Measurements from ENCODE around the gene CERS2. TPM values are rescaled to one million over a fixed set of nuclear protein-coding genes. Genes with fewer than 3 reads are reported as not detected.
A peak's percentile ranks its signal among the peaks of the same experiment; 100 is the strongest.

Gene CERS2
- total and polyA plus RNA-seq, 2 of the 13 experiments (the other 11 are each of a cell fraction or from before 2014, with no cell fraction given) = 269 to 298 TPM

- TF ChIP-seq CEBPG (CRISPR knock-in tag; IDR thresholded peaks at IDR 0.05) (0 out of 2 replicates have a peak, but pooled peaks have one; percentile 6), ZNF7 (CRISPR knock-in tag; IDR thresholded peaks at IDR 0.05) (no peak), ZNF691 (CRISPR knock-in tag; IDR thresholded peaks at IDR 0.05; ENCODE audit: borderline replicate concordance, low read depth) (peak; percentile 75; the same call in 1 of the 2 replicates), ZNF782 (CRISPR knock-in tag; IDR thresholded peaks at IDR 0.05; ENCODE audit: borderline replicate concordance) (peak; percentile 30; the same call in 1 of the 2 replicates), CCAR2 (optimal IDR thresholded peaks at IDR 0.05; ENCODE audit: low read depth, low read length) (peak; percentile 43), UBTF (CRISPR knock-in tag; IDR thresholded peaks at IDR 0.05) (peak; percentile 56; the same call in 1 of the 2 replicates), GABPB1 (CRISPR knock-in tag; IDR thresholded peaks at IDR 0.05) (peak; percentile 48), SALL1 (CRISPR knock-in tag; IDR thresholded peaks at IDR 0.05) (peak; percentile 83), SSRP1 (CRISPR knock-in tag; IDR thresholded peaks at IDR 0.05) (0 out of 2 replicates have a peak, but pooled peaks have one; percentile 47), MTA3 (CRISPR knock-in tag; IDR thresholded peaks at IDR 0.05) (no peak), BCL6 (CRISPR knock-in tag; IDR thresholded peaks at IDR 0.05) (peak; percentile 74), TCF7L2 (IDR thresholded peaks at IDR 0.05; ENCODE audit: low read depth, low read length) (no peak), SPEN (CRISPR knock-in tag; IDR thresholded peaks at IDR 0.05; ENCODE audit: low read depth) (peak; percentile 80), ZNF768 (CRISPR knock-in tag; IDR thresholded peaks at IDR 0.05) (peak; percentile 70), MED1 (CRISPR knock-in tag; IDR thresholded peaks at IDR 0.05) (peak; percentile 73; the same call in 1 of the 2 replicates), THRA (CRISPR knock-in tag; IDR thresholded peaks at IDR 0.05; ENCODE audit: borderline replicate concordance) (peak; percentile 95), ZNF20 (CRISPR knock-in tag; IDR thresholded peaks at IDR 0.05) (no peak), RARA (CRISPR knock-in tag; IDR thresholded peaks at IDR 0.05) (peak; percentile 93), POLR2AphosphoS5 (IDR thresholded peaks at IDR 0.05; ENCODE audit: low read depth, low read length) (peak; percentile 53), XRCC5 (optimal IDR thresholded peaks at IDR 0.05; ENCODE audit: low read length) (peak; percentile 91), HNF4A (CRISPR knock-in tag; IDR thresholded peaks at IDR 0.05) (peak; percentile 99), MIER2 (CRISPR knock-in tag; IDR thresholded peaks at IDR 0.05) (peak; percentile 64; the same call in 1 of the 2 replicates), MXD4 (CRISPR knock-in tag; IDR thresholded peaks at IDR 0.05) (no peak; the same call in 1 of the 2 replicates), EED (CRISPR knock-in tag; IDR thresholded peaks at IDR 0.05) (no peak), MBNL3 (CRISPR knock-in tag; conservative IDR thresholded peaks at IDR 0.05) (no peak), TOE1 (CRISPR knock-in tag; IDR thresholded peaks at IDR 0.05) (0 out of 2 replicates have a peak, but pooled peaks have one; percentile 2), ZNF629 (CRISPR knock-in tag; conservative IDR thresholded peaks at IDR 0.05) (peak; percentile 44), TEAD2 (CRISPR knock-in tag; IDR thresholded peaks at IDR 0.05) (0 out of 2 replicates have a peak, but pooled peaks have one; percentile 55)
These were observed 7.4 kb upstream of the CERS2 start, which contains the start of gene ANXA9 (continued) for GRCh38 chr1:150981805-150982712.
